ENCODE data around the gene AXIN1.

Gene AXIN1

GRCh38 chr16:373848-374615, 21.5 kb upstream of the AXIN1 start:
- no peak for TF ChIP-seq FOXM1 (IDR thresholded peaks at IDR 0.05; ENCODE audit: borderline replicate concordance, low read depth)
- no peak for TF ChIP-seq TEAD4 (IDR thresholded peaks at IDR 0.05)
- no peak for TF ChIP-seq CEBPB (IDR thresholded peaks at IDR 0.05)
- no peak for TF ChIP-seq EP300 (IDR thresholded peaks at IDR 0.05; ENCODE audit: borderline replicate concordance)
- no peak for TF ChIP-seq MAX (IDR thresholded peaks at IDR 0.05)
- no peak for TF ChIP-seq TAF1 (IDR thresholded peaks at IDR 0.05; ENCODE audit: low read depth)
- TF ChIP-seq RAD21 (IDR thresholded peaks at IDR 0.05; ENCODE audit: low read depth), result no peak
- no peak for TF ChIP-seq YY1 (IDR thresholded peaks at IDR 0.05; ENCODE audit: low read depth)
- no peak for TF ChIP-seq REST (IDR thresholded peaks at IDR 0.05; ENCODE audit: low read depth)
- no peak for TF ChIP-seq USF1 (IDR thresholded peaks at IDR 0.05)
- no peak for TF ChIP-seq NFIC (IDR thresholded peaks at IDR 0.05)
- no peak for TF ChIP-seq ZBTB7A (IDR thresholded peaks at IDR 0.05; ENCODE audit: low read depth)
- no peak for TF ChIP-seq CREB1 (IDR thresholded peaks at IDR 0.05; ENCODE audit: low read depth)
- TF ChIP-seq TCF12 (IDR thresholded peaks at IDR 0.05; ENCODE audit: low read depth), result no peak
- TF ChIP-seq EGR1 (IDR thresholded peaks at IDR 0.05), result no peak

- TF ChIP-seq TCF12 (IDR thresholded peaks at IDR 0.05; ENCODE audit: low read depth), result no peak
Observed at GRCh38 chr16:373020-373598, 20.6 kb upstream of the AXIN1 start.

- TF ChIP-seq RAD21 (IDR thresholded peaks at IDR 0.05; ENCODE audit: low read depth), result no peak
- no peak for TF ChIP-seq TAF1 (IDR thresholded peaks at IDR 0.05; ENCODE audit: low read depth)
- no peak for TF ChIP-seq CEBPB (IDR thresholded peaks at IDR 0.05)
- no peak for TF ChIP-seq EP300 (IDR thresholded peaks at IDR 0.05; ENCODE audit: borderline replicate concordance)
- TF ChIP-seq YY1 (IDR thresholded peaks at IDR 0.05; ENCODE audit: low read depth), result no peak
Observed at GRCh38 chr16:372302-372983, 19.9 kb upstream of the AXIN1 start.

- TF ChIP-seq NFIC (IDR thresholded peaks at IDR 0.05), result no peak
- TF ChIP-seq TCF12 (IDR thresholded peaks at IDR 0.05; ENCODE audit: low read depth), result no peak
- no peak for TF ChIP-seq CREB1 (IDR thresholded peaks at IDR 0.05; ENCODE audit: low read depth)
- TF ChIP-seq TAF1 (IDR thresholded peaks at IDR 0.05; ENCODE audit: low read depth), result no peak
- no peak for TF ChIP-seq FOXM1 (IDR thresholded peaks at IDR 0.05; ENCODE audit: borderline replicate concordance, low read depth)
- TF ChIP-seq EGR1 (IDR thresholded peaks at IDR 0.05), result no peak
Observed at GRCh38 chr16:371515-372301, 19.2 kb upstream of the AXIN1 start.

GRCh38 chr16:370979-371514, 18.5 kb upstream of the AXIN1 start:
- no peak for TF ChIP-seq REST (IDR thresholded peaks at IDR 0.05; ENCODE audit: low read depth)
- no peak for TF ChIP-seq FOXM1 (IDR thresholded peaks at IDR 0.05; ENCODE audit: borderline replicate concordance, low read depth)
- no peak for TF ChIP-seq NFIC (IDR thresholded peaks at IDR 0.05)
- TF ChIP-seq MAX (IDR thresholded peaks at IDR 0.05), result no peak
- TF ChIP-seq TAF1 (IDR thresholded peaks at IDR 0.05; ENCODE audit: low read depth), result no peak
- no peak for TF ChIP-seq TCF12 (IDR thresholded peaks at IDR 0.05; ENCODE audit: low read depth)
- TF ChIP-seq CEBPB (IDR thresholded peaks at IDR 0.05), result no peak
- no peak for TF ChIP-seq ZBTB7A (IDR thresholded peaks at IDR 0.05; ENCODE audit: low read depth)
- TF ChIP-seq CREB1 (IDR thresholded peaks at IDR 0.05; ENCODE audit: low read depth), result no peak
- TF ChIP-seq USF1 (IDR thresholded peaks at IDR 0.05), result no peak

All from Ishikawa (cell line).